Keratinocyte (primary cell): ENCODE data around the gene SAMD11.

Source experiments
- CTCF ChIP-seq, 3 experiments: IDR thresholded peaks in 1 of 3; conservative IDR thresholded peaks in 1 of 3; optimal IDR thresholded peaks in 1 of 3; 2 replicates in 2 of 3; 3 replicates in 1 of 3; pipeline versions ENCODE3 to v1.5.1; 2011; ENCODE audit warnings: low read length in 3 of 3, mild to moderate bottlenecking in 3 of 3, moderate library complexity in 2 of 3, control low read depth in 1 of 3, inconsistent platforms in 1 of 3; ENCODE audit not compliant: insufficient read depth in 2 of 3; ENCODE audit errors: extremely low read depth in 1 of 3
- EZH2 ChIP-seq: IDR thresholded peaks from one replicate; pipeline ENCODE4 v1.6.1; 2012; ENCODE audit warnings: inconsistent platforms, mild to moderate bottlenecking, low read length, moderate library complexity

GRCh38 chr1:921011-921837 lies 2.5 kb upstream of the SAMD11 start:
- TF ChIP-seq CTCF (optimal IDR thresholded peaks at IDR 0.05 in 1 of 3, IDR thresholded peaks at IDR 0.05 in 1 of 3, conservative IDR thresholded peaks at IDR 0.05 in 1 of 3; ENCODE audit: extremely low read depth in 1 of 3, insufficient read depth in 2 of 3, low read length in 3 of 3): peak in 1 of 3 experiments; percentile 23
- peak; percentile 22 for TF ChIP-seq EZH2
